Smooth muscle cell (in vitro differentiated cells): ENCODE measurements around the gene DNAJC4. TPM values are rescaled to one million over a fixed set of nuclear protein-coding genes. Genes with fewer than 3 reads are reported as not detected.

Experiments used
- DNase-seq: peaks from one replicate; lab custom pipeline; 2025; ENCODE audit not compliant: unreplicated experiment; lab: John Stamatoyannopoulos, UW
- H2AFZ ChIP-seq: fragments of 200-600 bp; sonication (generic); 2 replicates; pipeline ENCODE4 v1.6.0; 2016; ENCODE audit warnings: antibody characterized with exemption, low read depth, mild to moderate bottlenecking
- H3F3A ChIP-seq: fragments of 200-600 bp; sonication (generic); 2 replicates; pipeline ENCODE4 v1.6.0; 2017; ENCODE audit warnings: antibody characterized with exemption, low read depth
- H3K27ac ChIP-seq: fragments of 200-600 bp; sonication (generic); 2 replicates; pipeline ENCODE4 v1.5.1; 2016; ENCODE audit warnings: low read depth, mild to moderate bottlenecking
- H3K27me3 ChIP-seq: fragments of 200-600 bp; sonication (generic); 2 replicates; pipeline ENCODE4 v1.6.1; 2016; ENCODE audit warnings: low read depth, mild to moderate bottlenecking
- H3K36me3 ChIP-seq: fragments of 200-600 bp; sonication (generic); 2 replicates; pipeline ENCODE4 v1.5.1; 2016; ENCODE audit warnings: low read depth
- H3K4me1 ChIP-seq: fragments of 200-600 bp; sonication (generic); 2 replicates; pipeline ENCODE4 v1.5.1; 2016; ENCODE audit warnings: low read depth
- H3K4me2 ChIP-seq: fragments of 200-600 bp; sonication (generic); 2 replicates; pipeline ENCODE4 v1.6.0; 2016; ENCODE audit warnings: mild to moderate bottlenecking
- H3K4me3 ChIP-seq: fragments of 200-600 bp; sonication (generic); 2 replicates; pipeline ENCODE4 v1.5.1; 2016; ENCODE audit warnings: mild to moderate bottlenecking
- H3K79me2 ChIP-seq: fragments of 200-600 bp; sonication (generic); 2 replicates; pipeline ENCODE4 v1.6.0; 2016; ENCODE audit warnings: low read depth, mild to moderate bottlenecking
- H3K9ac ChIP-seq: fragments of 200-600 bp; sonication (generic); 2 replicates; pipeline ENCODE4 v1.6.0; 2016; ENCODE audit warnings: low read depth
- H3K9me3 ChIP-seq: fragments of 200-600 bp; sonication (generic); replicated peaks from 2 replicates; pipeline ENCODE4 v1.5.1; 2016; ENCODE audit warnings: low read depth
- H4K20me1 ChIP-seq: fragments of 200-600 bp; sonication (generic); 2 replicates; pipeline ENCODE4 v1.6.0; 2016; ENCODE audit warnings: low read depth
- WGBS: methylation state at CpG from one replicate; pipeline ENCODE4 v1.1.7; 2016; ENCODE audit warnings: low lambda C conversion rate; 5-methylcytosine and 5-hydroxymethylcytosine counted together
- polyA plus RNA-seq: library from polyadenylated mRNA; unstranded; fragments of >200 nt; fragmentation: Nextera tagmentation; extraction: Ambion mirVana; gene quantifications from 2 replicates; pipeline ENCODE4 v1.2.1, GENCODE V29; 2016
- total RNA-seq: library from RNA; depleted of rRNA; stranded (reverse); fragments of >200 nt; gene quantifications from 2 replicates; pipeline ENCODE4 v1.2.3, GENCODE V29; 2014
- TF ChIP-seq, protein P1 (sequence below): fragments of 200-600 bp; sonication (generic); IDR thresholded peaks from 2 replicates; pipeline ENCODE4 v1.5.1; 2017; ENCODE audit warnings: borderline replicate concordance, mild to moderate bottlenecking, antibody characterized with exemption; ENCODE audit not compliant: insufficient read depth, poor library complexity, severe bottlenecking

DNAJC4 gene
- total and polyA plus RNA-seq, 2 experiments from 2014 or later: 14.5 to 78.5 TPM

DNA sequence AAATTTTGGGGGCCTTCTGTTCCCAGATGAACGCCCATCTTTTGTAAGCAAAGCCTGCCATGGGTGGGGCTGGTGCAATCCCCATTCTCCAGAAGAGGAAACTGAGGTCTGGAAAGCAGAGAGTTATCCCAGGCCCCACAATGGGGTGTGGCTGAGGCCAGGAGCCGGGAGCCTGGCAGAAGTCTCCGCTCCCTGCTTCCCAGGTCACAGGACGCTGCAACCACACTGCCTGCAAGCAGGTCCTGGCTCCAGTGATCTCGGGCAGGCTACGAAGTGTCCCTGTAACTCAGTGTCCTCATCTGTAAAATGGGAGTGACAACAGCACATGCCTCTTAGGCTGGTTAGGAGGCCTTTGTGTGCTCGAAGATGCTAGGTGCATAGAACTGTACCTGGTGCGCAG is 22.7 kb downstream of the DNAJC4 start:
- Histone ChIP-seq H3K4me3 (peak overlapping the region; percentile 92), H3K9me3 (no peaks in the 10 kb centered on the region), H3K4me2 (peak overlapping the region; percentile 100), H3K27me3 (no peaks in the 10 kb centered on the region), H3K79me2 (peaks cover 8% of the 10 kb centered on the region), H3K9ac (no peak overlapping the region), H3K36me3 (no peaks in the 10 kb centered on the region), H3F3A (no peaks in the 10 kb centered on the region), H3K27ac (no peak overlapping the region), H3K4me1 (peaks cover 14% of the 10 kb centered on the region), H4K20me1 (peaks cover 30% of the 10 kb centered on the region), H2AFZ (no peak overlapping the region)
- DNase-seq: no peak
- WGBS: 86% methylated on average over 8 of the region's 8 CpGs
- TF ChIP-seq, protein P1, sequence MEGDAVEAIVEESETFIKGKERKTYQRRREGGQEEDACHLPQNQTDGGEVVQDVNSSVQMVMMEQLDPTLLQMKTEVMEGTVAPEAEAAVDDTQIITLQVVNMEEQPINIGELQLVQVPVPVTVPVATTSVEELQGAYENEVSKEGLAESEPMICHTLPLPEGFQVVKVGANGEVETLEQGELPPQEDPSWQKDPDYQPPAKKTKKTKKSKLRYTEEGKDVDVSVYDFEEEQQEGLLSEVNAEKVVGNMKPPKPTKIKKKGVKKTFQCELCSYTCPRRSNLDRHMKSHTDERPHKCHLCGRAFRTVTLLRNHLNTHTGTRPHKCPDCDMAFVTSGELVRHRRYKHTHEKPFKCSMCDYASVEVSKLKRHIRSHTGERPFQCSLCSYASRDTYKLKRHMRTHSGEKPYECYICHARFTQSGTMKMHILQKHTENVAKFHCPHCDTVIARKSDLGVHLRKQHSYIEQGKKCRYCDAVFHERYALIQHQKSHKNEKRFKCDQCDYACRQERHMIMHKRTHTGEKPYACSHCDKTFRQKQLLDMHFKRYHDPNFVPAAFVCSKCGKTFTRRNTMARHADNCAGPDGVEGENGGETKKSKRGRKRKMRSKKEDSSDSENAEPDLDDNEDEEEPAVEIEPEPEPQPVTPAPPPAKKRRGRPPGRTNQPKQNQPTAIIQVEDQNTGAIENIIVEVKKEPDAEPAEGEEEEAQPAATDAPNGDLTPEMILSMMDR: no peak

DNA sequence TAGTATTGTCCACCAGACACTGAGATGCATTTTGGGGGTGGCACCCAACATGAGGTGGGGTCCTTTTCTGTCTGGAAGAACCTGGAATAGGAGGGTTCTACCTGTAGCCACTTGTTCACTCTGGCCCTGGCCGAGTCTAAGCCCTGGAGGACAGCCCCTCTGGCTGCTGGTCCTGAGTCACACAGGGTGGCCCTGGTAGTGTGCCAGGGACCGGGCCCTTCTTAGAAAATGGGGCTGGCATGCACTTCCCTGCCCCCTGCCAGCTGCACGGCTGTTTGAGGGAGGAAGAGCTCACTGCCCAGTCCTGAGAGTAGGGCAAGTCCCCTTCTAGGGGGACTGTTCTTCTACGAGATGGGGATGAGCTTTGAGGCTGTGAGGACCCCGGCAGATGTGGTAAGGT is 23.1 kb downstream of the DNAJC4 start:
- H3K27me3 ChIP-seq: no peaks in the 10 kb centered on the region
- no peak overlapping the region for H3K27ac ChIP-seq
- no peaks in the 10 kb centered on the region for H3K36me3 ChIP-seq
- no peak overlapping the region for H3K9ac ChIP-seq
- no peak overlapping the region for H2AFZ ChIP-seq
- WGBS: 91% methylated on average over 5 of the region's 5 CpGs
- H4K20me1 ChIP-seq: peaks cover 30% of the 10 kb centered on the region
- H3F3A ChIP-seq: no peaks in the 10 kb centered on the region
- H3K4me3 ChIP-seq: no peak overlapping the region
- peaks cover 14% of the 10 kb centered on the region for H3K4me1 ChIP-seq
- no peak overlapping the region for H3K4me2 ChIP-seq
- no peaks in the 10 kb centered on the region for H3K9me3 ChIP-seq
- DNase-seq: no peak
- TF ChIP-seq, protein P1: no peak
- peaks cover 8% of the 10 kb centered on the region for H3K79me2 ChIP-seq

DNA sequence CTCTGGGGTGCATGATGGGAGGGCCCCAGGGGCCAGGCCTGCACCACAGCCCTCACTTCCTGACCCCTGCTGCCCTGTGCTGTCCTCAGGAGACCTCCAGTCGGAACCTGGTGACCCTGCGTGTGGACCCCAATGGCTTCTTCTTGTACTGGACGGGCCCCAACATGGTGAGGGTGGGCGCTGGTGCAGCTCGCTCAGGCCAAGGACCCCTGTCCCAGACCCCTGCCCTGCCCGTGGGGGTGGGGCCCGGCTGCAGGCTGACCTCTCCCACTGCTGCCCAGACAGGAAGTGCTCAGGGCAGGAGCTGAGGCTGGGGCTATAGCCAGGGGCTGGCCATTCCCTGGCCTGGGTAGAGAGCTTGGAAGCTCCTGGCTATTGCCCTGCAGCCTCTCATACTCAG is 24.0 kb downstream of the DNAJC4 start:
- Histone ChIP-seq H3K36me3 (no peaks in the 10 kb centered on the region), H2AFZ (no peak overlapping the region), H3K9me3 (no peaks in the 10 kb centered on the region), H3K4me1 (peaks cover 11% of the 10 kb centered on the region), H3K4me3 (no peak overlapping the region), H3F3A (no peaks in the 10 kb centered on the region), H3K79me2 (peaks cover 8% of the 10 kb centered on the region), H3K9ac (no peak overlapping the region), H3K4me2 (no peak overlapping the region), H4K20me1 (peaks cover 30% of the 10 kb centered on the region), H3K27me3 (no peaks in the 10 kb centered on the region), H3K27ac (no peak overlapping the region)
- DNase-seq: no peak
- WGBS: over 99% methylated on average over 7 of the region's 7 CpGs
- TF ChIP-seq, protein P1: no peak
